Skeletal muscle satellite cell (primary cell): Measurements from ENCODE around the gene KRTAP20-1. TPM values are rescaled to one million over a fixed set of nuclear protein-coding genes. Genes with fewer than 3 reads are reported as not detected.

ENCODE experiments used
- H3K27me3 ChIP-seq: 2 replicates; pipeline ENCODE4 v1.7.0; 2013; ENCODE audit warnings: low read length; ENCODE audit not compliant: control insufficient read depth, insufficient read depth
- H3K36me3 ChIP-seq: 2 replicates; pipeline ENCODE4 v1.7.0; 2013; ENCODE audit warnings: mild to moderate bottlenecking, control low read depth, low read length; ENCODE audit not compliant: insufficient read depth
- H3K4me1 ChIP-seq: 2 replicates; pipeline ENCODE4 v1.7.0; 2013; ENCODE audit warnings: low read length; ENCODE audit not compliant: control insufficient read depth, insufficient read depth
- H3K4me2 ChIP-seq: 2 replicates; pipeline ENCODE4 v1.7.0; 2013; ENCODE audit warnings: mild to moderate bottlenecking, low read length
- H3K4me3 ChIP-seq: 2 replicates; pipeline ENCODE4 v1.7.0; 2013; ENCODE audit warnings: low read length
- H3K9ac ChIP-seq: 2 replicates; pipeline ENCODE4 v1.7.0; 2013; ENCODE audit warnings: mild to moderate bottlenecking, low read depth, low read length, moderate library complexity
- H3K9me3 ChIP-seq: replicated peaks from 2 replicates; pipeline ENCODE4 v1.7.0; 2013; ENCODE audit warnings: mild to moderate bottlenecking, control low read depth, low read length
- small RNA-seq: library from RNA; depleted of rRNA; stranded (forward); fragments of <200 nt; gene quantifications from one replicate; pipeline ENCODE3, GENCODE V24; 2012

The KRTAP20-1 gene

GRCh38 chr21:30652891-30653290 is 36.7 kb downstream of the KRTAP20-1 start:
- Histone ChIP-seq H3K4me2 (no peak overlapping the region), H3K9ac (no peak overlapping the region), H3K27me3 (no peaks in the 10 kb centered on the region), H3K9me3 (peaks cover 6% of the 10 kb centered on the region), H3K36me3 (no peaks in the 10 kb centered on the region), H3K4me1 (no peaks in the 10 kb centered on the region), H3K4me3 (no peak overlapping the region)

Small RNAs within 50 kb of the gene (small RNA-seq; reads per million reads assigned to genes)
- not detected for gene KRTAP20-1
- not detected for gene KRTAP20-3
- not detected for gene KRTAP20-4
- not detected for gene KRTAP22-1
- not detected for gene KRTAP22-2
